GM12878 (cell line): ENCODE results near the gene IGF1R. TPM values are rescaled to one million over a fixed set of nuclear protein-coding genes. Genes with fewer than 3 reads are reported as not detected.

Experiments used
- ASH2L ChIP-seq: fragments of 300-600, 200-600 bp; sonication (generic); IDR thresholded peaks from 2 replicates; pipeline ENCODE4 v1.6.1; 2017; ENCODE audit warnings: low read depth, mild to moderate bottlenecking, borderline replicate concordance
- ATF7 ChIP-seq: fragments of 450-650 bp; IDR thresholded peaks from 2 replicates; pipeline ENCODE4 v1.6.1; 2016; ENCODE audit warnings: low read depth, mild to moderate bottlenecking
- BCL11A ChIP-seq: IDR thresholded peaks from 2 replicates; pipeline ENCODE4 v1.6.1; 2011; ENCODE audit warnings: low read depth, low read length
- BHLHE40 ChIP-seq, 2 experiments: fragments of 450-650 bp in 1 of 2; IDR thresholded peaks; 2 replicates each; pipeline ENCODE4 v1.6.1; 2011 to 2017; ENCODE audit warnings: low read depth in 2 of 2, borderline replicate concordance in 1 of 2, improper control_type of control experiment in 1 of 2, low read length in 1 of 2, mild to moderate bottlenecking in 1 of 2
- EGR1 ChIP-seq, 2 experiments: IDR thresholded peaks; 1 replicate in 1 of 2; 2 replicates in 1 of 2; pipeline ENCODE4 v1.6.1; 2011 to 2012; ENCODE audit warnings: low read depth in 2 of 2, low read length in 2 of 2, borderline replicate concordance in 1 of 2, mild to moderate bottlenecking in 1 of 2, moderate library complexity in 1 of 2
- EZH2 ChIP-seq: IDR thresholded peaks from 2 replicates; pipeline ENCODE4 v1.6.1; 2012; ENCODE audit warnings: low read depth, mild to moderate bottlenecking, control low read depth, inconsistent platforms, low read length, borderline replicate concordance; ENCODE audit not compliant: control insufficient read depth
- HSF1 ChIP-seq: fragments of 150-350 bp; IDR thresholded peaks from 2 replicates; pipeline ENCODE4 v1.6.1; 2014; ENCODE audit warnings: mild to moderate bottlenecking, low read depth, low read length
- KDM1A ChIP-seq: fragments of 200-600 bp; sonication (generic); IDR thresholded peaks from 2 replicates; pipeline ENCODE4 v1.6.1; 2016; ENCODE audit warnings: borderline replicate concordance
- MAX ChIP-seq: IDR thresholded peaks from 2 replicates; pipeline ENCODE4 v1.6.1; 2012; ENCODE audit warnings: low read depth, low read length, improper control_type of control experiment
- MEF2A ChIP-seq: IDR thresholded peaks from 2 replicates; pipeline ENCODE4 v1.6.1; 2011; ENCODE audit warnings: low read depth, mild to moderate bottlenecking, low read length, moderate library complexity; ENCODE audit not compliant: insufficient read depth
- MEF2B ChIP-seq: fragments of 450-650 bp; IDR thresholded peaks from 2 replicates; pipeline ENCODE4 v1.6.1; 2018; ENCODE audit warnings: mild to moderate bottlenecking, moderate library complexity; ENCODE audit not compliant: partially characterized antibody, poor library complexity, severe bottlenecking
- NFYB ChIP-seq: IDR thresholded peaks from 2 replicates; pipeline ENCODE4 v1.6.1; 2011; ENCODE audit warnings: low read depth, mild to moderate bottlenecking, low read length, improper control_type of control experiment, moderate library complexity; ENCODE audit not compliant: insufficient read depth
- NR2C2 ChIP-seq: IDR thresholded peaks from 2 replicates; pipeline ENCODE4 v1.6.1; 2011; ENCODE audit warnings: borderline replicate concordance, low read depth; ENCODE audit not compliant: control insufficient read depth, insufficient read length
- PAX5 ChIP-seq: IDR thresholded peaks from 2 replicates; pipeline ENCODE4 v1.6.1; 2011; ENCODE audit warnings: low read depth, low read length, borderline replicate concordance
- RCOR1 ChIP-seq: conservative IDR thresholded peaks from 2 replicates; pipeline ENCODE4 v1.6.1; 2012; ENCODE audit warnings: low read depth, low read length, improper control_type of control experiment
- SUPT20H ChIP-seq: IDR thresholded peaks from 2 replicates; pipeline ENCODE4 v1.6.1; 2011; ENCODE audit warnings: low read depth, mild to moderate bottlenecking, low read length, moderate library complexity, borderline replicate concordance; ENCODE audit not compliant: control insufficient read depth
- TARDBP ChIP-seq: IDR thresholded peaks from 2 replicates; pipeline ENCODE4 v1.6.1; 2016; ENCODE audit warnings: borderline replicate concordance
- polyA plus RNA-seq, 11 experiments: library from polyadenylated mRNA; depleted of rRNA in 4 of 11; unstranded in 6 of 11; stranded (reverse) in 5 of 11; fragments of >200 nt; fragmentation: Nextera tagmentation in 4 of 11; fragmentation: Illumina TruSeq in 1 of 11; extraction: Ambion mirVana in 4 of 11; extraction: Trizol in 1 of 11; gene quantifications; 1 replicate in 1 of 11; 2 replicates in 10 of 11; pipeline versions ENCODE4 v1.2.1 to v1.2.3, GENCODE V29; 2011 to 2016; ENCODE audit warnings: inconsistent platforms in 2 of 11, missing spikeins in 2 of 11, low read depth in 1 of 11
- total RNA-seq, 4 experiments: library from RNA; depleted of rRNA in 3 of 4; stranded (reverse); fragments of >200 nt in 3 of 4; fragmentation: Illumina TruSeq in 1 of 4; extraction: Trizol in 1 of 4; gene quantifications; 2 replicates each; pipeline versions ENCODE4 v1.2.1 to v1.2.3, GENCODE V29; 2013 to 2021
- TF ChIP-seq, protein P1 (sequence below): fragments of 450-650 bp; IDR thresholded peaks from 2 replicates; pipeline ENCODE4 v1.6.1; 2016; ENCODE audit warnings: mild to moderate bottlenecking
- TF ChIP-seq, protein P2 (sequence below): fragments of 450-650 bp; conservative IDR thresholded peaks from 2 replicates; pipeline ENCODE4 v1.6.1; 2017; ENCODE audit warnings: mild to moderate bottlenecking, moderate library complexity
- TF ChIP-seq, protein P3 (sequence below): fragments of 450-650 bp; IDR thresholded peaks from 2 replicates; pipeline ENCODE4 v1.6.1; 2014; ENCODE audit warnings: mild to moderate bottlenecking
- TF ChIP-seq, protein P4 (sequence below): fragments of 450-650 bp; IDR thresholded peaks from 2 replicates; pipeline ENCODE4 v1.6.1; 2017; ENCODE audit warnings: borderline replicate concordance

IGF1R gene
- total and polyA plus RNA-seq, 10 of the 15 experiments (the other 5 are each of a cell fraction or from before 2014, with no cell fraction given), result 0.03 to 2.7 (median 0.66) TPM

DNA sequence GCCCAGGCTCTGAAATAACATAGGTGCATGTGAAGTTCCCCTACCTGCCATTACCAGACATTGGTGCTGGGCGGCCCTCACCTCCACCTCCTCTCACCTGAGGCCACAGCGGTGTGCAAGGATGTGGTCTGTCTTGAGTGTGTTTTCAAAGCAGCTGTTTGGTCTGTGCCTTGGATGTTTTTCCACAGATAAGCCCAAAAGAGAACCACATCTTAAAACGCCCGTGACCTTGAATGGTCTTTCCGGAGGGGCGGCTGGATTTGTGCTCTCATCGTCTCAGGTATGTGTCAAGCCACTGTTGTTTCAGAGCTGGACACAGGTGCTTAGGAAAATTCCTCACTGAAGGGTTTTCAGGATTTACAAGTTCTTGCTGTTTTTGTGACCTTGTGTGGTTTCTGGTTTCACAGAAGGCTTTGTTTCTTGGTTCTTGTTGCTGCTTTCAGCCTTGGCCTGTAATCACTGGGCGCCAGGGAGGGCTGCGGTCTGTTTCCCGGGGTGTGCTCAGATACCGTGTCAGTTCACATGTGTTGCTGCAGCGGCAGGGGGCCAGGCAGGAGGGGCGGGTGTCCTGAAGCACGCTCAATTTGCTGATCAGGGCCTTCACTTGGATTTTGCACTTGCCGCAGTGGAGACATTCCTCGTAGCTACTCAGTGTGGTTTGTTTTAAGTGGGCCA is 128.4 kb downstream of the IGF1R start (continued):
- TF ChIP-seq KDM1A (no peak), BHLHE40 (IDR thresholded peaks at IDR 0.05; ENCODE audit: borderline replicate concordance in 1 of 2, low read depth in 2 of 2, low read length in 1 of 2) (peak; percentile 74 to 84), BCL11A (peak; percentile 51; the same call in 1 of the 2 replicates), SUPT20H (no peak), TARDBP (no peak), ATF7 (peak; percentile 39), NR2C2 (no peak), RCOR1 (no peak), MEF2B (peak; percentile 75), EZH2 (no peak), ASH2L (no peak), NFYB (no peak), HSF1 (no peak), MAX (no peak), PAX5 (peak; percentile 96), MEF2A (no peak), EGR1 (IDR thresholded peaks at IDR 0.05; ENCODE audit: borderline replicate concordance in 1 of 2, low read depth in 2 of 2, low read length in 2 of 2) (no peak)
- TF ChIP-seq, protein P1, sequence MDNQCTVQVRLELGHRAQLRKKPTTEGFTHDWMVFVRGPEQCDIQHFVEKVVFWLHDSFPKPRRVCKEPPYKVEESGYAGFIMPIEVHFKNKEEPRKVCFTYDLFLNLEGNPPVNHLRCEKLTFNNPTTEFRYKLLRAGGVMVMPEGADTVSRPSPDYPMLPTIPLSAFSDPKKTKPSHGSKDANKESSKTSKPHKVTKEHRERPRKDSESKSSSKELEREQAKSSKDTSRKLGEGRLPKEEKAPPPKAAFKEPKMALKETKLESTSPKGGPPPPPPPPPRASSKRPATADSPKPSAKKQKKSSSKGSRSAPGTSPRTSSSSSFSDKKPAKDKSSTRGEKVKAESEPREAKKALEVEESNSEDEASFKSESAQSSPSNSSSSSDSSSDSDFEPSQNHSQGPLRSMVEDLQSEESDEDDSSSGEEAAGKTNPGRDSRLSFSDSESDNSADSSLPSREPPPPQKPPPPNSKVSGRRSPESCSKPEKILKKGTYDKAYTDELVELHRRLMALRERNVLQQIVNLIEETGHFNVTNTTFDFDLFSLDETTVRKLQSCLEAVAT, result no peak
- TF ChIP-seq, protein P2, sequence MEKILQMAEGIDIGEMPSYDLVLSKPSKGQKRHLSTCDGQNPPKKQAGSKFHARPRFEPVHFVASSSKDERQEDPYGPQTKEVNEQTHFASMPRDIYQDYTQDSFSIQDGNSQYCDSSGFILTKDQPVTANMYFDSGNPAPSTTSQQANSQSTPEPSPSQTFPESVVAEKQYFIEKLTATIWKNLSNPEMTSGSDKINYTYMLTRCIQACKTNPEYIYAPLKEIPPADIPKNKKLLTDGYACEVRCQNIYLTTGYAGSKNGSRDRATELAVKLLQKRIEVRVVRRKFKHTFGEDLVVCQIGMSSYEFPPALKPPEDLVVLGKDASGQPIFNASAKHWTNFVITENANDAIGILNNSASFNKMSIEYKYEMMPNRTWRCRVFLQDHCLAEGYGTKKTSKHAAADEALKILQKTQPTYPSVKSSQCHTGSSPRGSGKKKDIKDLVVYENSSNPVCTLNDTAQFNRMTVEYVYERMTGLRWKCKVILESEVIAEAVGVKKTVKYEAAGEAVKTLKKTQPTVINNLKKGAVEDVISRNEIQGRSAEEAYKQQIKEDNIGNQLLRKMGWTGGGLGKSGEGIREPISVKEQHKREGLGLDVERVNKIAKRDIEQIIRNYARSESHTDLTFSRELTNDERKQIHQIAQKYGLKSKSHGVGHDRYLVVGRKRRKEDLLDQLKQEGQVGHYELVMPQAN, result no peak
- TF ChIP-seq, protein P3, sequence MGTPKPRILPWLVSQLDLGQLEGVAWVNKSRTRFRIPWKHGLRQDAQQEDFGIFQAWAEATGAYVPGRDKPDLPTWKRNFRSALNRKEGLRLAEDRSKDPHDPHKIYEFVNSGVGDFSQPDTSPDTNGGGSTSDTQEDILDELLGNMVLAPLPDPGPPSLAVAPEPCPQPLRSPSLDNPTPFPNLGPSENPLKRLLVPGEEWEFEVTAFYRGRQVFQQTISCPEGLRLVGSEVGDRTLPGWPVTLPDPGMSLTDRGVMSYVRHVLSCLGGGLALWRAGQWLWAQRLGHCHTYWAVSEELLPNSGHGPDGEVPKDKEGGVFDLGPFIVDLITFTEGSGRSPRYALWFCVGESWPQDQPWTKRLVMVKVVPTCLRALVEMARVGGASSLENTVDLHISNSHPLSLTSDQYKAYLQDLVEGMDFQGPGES, result no peak
- TF ChIP-seq, protein P4, sequence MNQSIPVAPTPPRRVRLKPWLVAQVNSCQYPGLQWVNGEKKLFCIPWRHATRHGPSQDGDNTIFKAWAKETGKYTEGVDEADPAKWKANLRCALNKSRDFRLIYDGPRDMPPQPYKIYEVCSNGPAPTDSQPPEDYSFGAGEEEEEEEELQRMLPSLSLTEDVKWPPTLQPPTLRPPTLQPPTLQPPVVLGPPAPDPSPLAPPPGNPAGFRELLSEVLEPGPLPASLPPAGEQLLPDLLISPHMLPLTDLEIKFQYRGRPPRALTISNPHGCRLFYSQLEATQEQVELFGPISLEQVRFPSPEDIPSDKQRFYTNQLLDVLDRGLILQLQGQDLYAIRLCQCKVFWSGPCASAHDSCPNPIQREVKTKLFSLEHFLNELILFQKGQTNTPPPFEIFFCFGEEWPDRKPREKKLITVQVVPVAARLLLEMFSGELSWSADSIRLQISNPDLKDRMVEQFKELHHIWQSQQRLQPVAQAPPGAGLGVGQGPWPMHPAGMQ, result no peak
